Astrocyte (in vitro differentiated cells and primary cell): ENCODE measurements around the gene ADORA2A. TPM values are rescaled to one million over a fixed set of nuclear protein-coding genes. Genes with fewer than 3 reads are reported as not detected.
A peak's percentile ranks its signal among the peaks of the same experiment; 100 is the strongest.

Source experiments
- DNase-seq: peaks from one replicate; pipeline ENCODE4 v3.0.0-alpha.2; 2010; ENCODE audit warnings: low read depth
- FAIRE-seq: peaks from 2 replicates; lab custom pipeline; 2011; peaks lifted over from hg19 to GRCh38; lab: Jason Lieb, UNC
- H2AFZ ChIP-seq: 2 replicates; pipeline ENCODE4 v1.6.0; 2012; ENCODE audit warnings: low read depth, low read length, inconsistent platforms
- H3K27ac ChIP-seq: 2 replicates; pipeline ENCODE4 v1.5.1; 2011; ENCODE audit warnings: low read depth, low read length, inconsistent platforms
- H3K27me3 ChIP-seq: 2 replicates; pipeline ENCODE4 v1.6.0; 2011; ENCODE audit warnings: low read length, inconsistent platforms; ENCODE audit not compliant: insufficient read depth
- H3K36me3 ChIP-seq: 2 replicates; pipeline ENCODE4 v1.5.1; 2011; ENCODE audit warnings: low read length, inconsistent platforms; ENCODE audit not compliant: insufficient read depth
- H3K4me1 ChIP-seq: 2 replicates; pipeline ENCODE4 v1.5.1; 2011; ENCODE audit warnings: low read length, inconsistent platforms; ENCODE audit not compliant: insufficient read depth
- H3K4me2 ChIP-seq: 2 replicates; pipeline ENCODE4 v1.6.0; 2012; ENCODE audit warnings: low read length, inconsistent platforms
- H3K4me3 ChIP-seq: 2 replicates; pipeline ENCODE4 v1.5.1; 2011; ENCODE audit warnings: low read depth, mild to moderate bottlenecking, low read length, inconsistent platforms; ENCODE audit not compliant: insufficient read depth
- H3K79me2 ChIP-seq: 2 replicates; pipeline ENCODE4 v1.6.0; 2012; ENCODE audit warnings: mild to moderate bottlenecking, low read length, inconsistent platforms; ENCODE audit not compliant: insufficient read depth
- H3K9ac ChIP-seq: 2 replicates; pipeline ENCODE4 v1.6.0; 2012; ENCODE audit warnings: mild to moderate bottlenecking, low read length, inconsistent platforms
- H3K9me3 ChIP-seq: 2 replicates; pipeline ENCODE4 v1.5.1; 2012; ENCODE audit warnings: low read depth, mild to moderate bottlenecking, low read length, inconsistent platforms; ENCODE audit not compliant: insufficient read depth
- H4K20me1 ChIP-seq: 2 replicates; pipeline ENCODE4 v1.6.0; 2012; ENCODE audit warnings: low read length, inconsistent platforms; ENCODE audit not compliant: insufficient read depth
- H3K27ac Mint-ChIP-seq: one replicate; pipeline ENCODE4 v1.8.0; 2021; ENCODE audit warnings: mild to moderate bottlenecking, mixed read lengths; ENCODE audit not compliant: unreplicated experiment
- H3K27me3 Mint-ChIP-seq: one replicate; pipeline ENCODE4 v1.8.0; 2021; ENCODE audit warnings: low read depth, mixed read lengths; ENCODE audit not compliant: unreplicated experiment
- H3K36me3 Mint-ChIP-seq: one replicate; pipeline ENCODE4 v1.8.0; 2021; ENCODE audit warnings: low read depth, mixed read lengths; ENCODE audit not compliant: unreplicated experiment
- H3K4me1 Mint-ChIP-seq: one replicate; pipeline ENCODE4 v1.8.0; 2021; ENCODE audit warnings: low read depth, mixed read lengths; ENCODE audit not compliant: unreplicated experiment
- H3K4me3 Mint-ChIP-seq: one replicate; pipeline ENCODE4 v1.8.0; 2021; ENCODE audit warnings: mild to moderate bottlenecking, moderate library complexity, mixed read lengths; ENCODE audit not compliant: unreplicated experiment
- H3K9me3 Mint-ChIP-seq: one replicate; pipeline ENCODE4 v1.8.0; 2021; ENCODE audit warnings: mild to moderate bottlenecking, mixed read lengths; ENCODE audit not compliant: unreplicated experiment
- EZH2 ChIP-seq: IDR thresholded peaks from 2 replicates; pipeline ENCODE4 v1.6.1; 2012; ENCODE audit warnings: mild to moderate bottlenecking, low read length, inconsistent platforms; ENCODE audit not compliant: insufficient read depth
- total RNA-seq: library from RNA; stranded (reverse); gene quantifications from 2 replicates; pipeline ENCODE4 v1.2.1, GENCODE V29; 2021
- TF ChIP-seq, protein P1 (sequence below): IDR thresholded peaks from 2 replicates; pipeline ENCODE4 v1.5.1; 2011; ENCODE audit warnings: low read depth, mild to moderate bottlenecking, inconsistent platforms, low read length, moderate library complexity; ENCODE audit not compliant: insufficient read depth

The ADORA2A gene
- total RNA-seq, 1 donor from 2014 or later: 3.9 TPM

DNA sequence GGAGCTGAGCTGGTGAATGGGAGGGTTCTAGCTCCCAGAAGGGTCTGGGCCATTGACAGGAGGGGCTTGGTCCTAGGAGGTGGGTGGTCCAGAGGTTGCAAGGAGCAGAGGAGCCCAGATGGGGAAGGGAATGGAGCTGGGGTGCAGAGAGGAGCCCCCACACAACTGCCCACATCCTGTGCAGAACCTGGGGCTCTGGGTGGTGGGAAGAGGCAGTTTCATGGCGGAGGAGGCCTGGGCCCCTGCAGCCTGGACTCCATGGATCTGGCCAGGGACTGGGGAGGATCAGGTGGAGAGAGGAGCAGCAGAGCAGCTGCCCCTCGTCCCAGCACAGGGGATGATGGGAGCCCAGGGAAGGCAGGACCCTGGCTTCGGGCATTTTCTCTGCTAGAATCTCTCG is 963 bp upstream of the ADORA2A start:
- H3K36me3 ChIP-seq: no peaks in the 10 kb centered on the region
- H3K9me3 ChIP-seq: no peaks in the 10 kb centered on the region
- FAIRE-seq (no peak), DNase-seq (no peak)
- TF ChIP-seq EZH2: no peak
- TF ChIP-seq, protein P1, sequence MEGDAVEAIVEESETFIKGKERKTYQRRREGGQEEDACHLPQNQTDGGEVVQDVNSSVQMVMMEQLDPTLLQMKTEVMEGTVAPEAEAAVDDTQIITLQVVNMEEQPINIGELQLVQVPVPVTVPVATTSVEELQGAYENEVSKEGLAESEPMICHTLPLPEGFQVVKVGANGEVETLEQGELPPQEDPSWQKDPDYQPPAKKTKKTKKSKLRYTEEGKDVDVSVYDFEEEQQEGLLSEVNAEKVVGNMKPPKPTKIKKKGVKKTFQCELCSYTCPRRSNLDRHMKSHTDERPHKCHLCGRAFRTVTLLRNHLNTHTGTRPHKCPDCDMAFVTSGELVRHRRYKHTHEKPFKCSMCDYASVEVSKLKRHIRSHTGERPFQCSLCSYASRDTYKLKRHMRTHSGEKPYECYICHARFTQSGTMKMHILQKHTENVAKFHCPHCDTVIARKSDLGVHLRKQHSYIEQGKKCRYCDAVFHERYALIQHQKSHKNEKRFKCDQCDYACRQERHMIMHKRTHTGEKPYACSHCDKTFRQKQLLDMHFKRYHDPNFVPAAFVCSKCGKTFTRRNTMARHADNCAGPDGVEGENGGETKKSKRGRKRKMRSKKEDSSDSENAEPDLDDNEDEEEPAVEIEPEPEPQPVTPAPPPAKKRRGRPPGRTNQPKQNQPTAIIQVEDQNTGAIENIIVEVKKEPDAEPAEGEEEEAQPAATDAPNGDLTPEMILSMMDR: no peak
- H3K9ac ChIP-seq: no peak overlapping the region
- peaks cover 2% of the 10 kb centered on the region for H3K36me3 Mint-ChIP-seq
- H3K9me3 Mint-ChIP-seq: no peaks in the 10 kb centered on the region
- no peaks in the 10 kb centered on the region for H3K79me2 ChIP-seq
- no peak overlapping the region for H3K4me2 ChIP-seq
- no peak overlapping the region for H3K27ac ChIP-seq
- peaks cover 5% of the 10 kb centered on the region for H3K4me1 Mint-ChIP-seq
- no peak overlapping the region for H2AFZ ChIP-seq
- no peak overlapping the region for H3K4me3 ChIP-seq
- peaks cover 3% of the 10 kb centered on the region for H4K20me1 ChIP-seq
- peaks cover 9% of the 10 kb centered on the region for H3K27me3 ChIP-seq
- H3K4me3 Mint-ChIP-seq: no peak overlapping the region
- H3K27me3 Mint-ChIP-seq: peaks cover 30% of the 10 kb centered on the region
- H3K4me1 ChIP-seq: peaks cover 10% of the 10 kb centered on the region
- peak overlapping the region; percentile 53 for H3K27ac Mint-ChIP-seq

DNA sequence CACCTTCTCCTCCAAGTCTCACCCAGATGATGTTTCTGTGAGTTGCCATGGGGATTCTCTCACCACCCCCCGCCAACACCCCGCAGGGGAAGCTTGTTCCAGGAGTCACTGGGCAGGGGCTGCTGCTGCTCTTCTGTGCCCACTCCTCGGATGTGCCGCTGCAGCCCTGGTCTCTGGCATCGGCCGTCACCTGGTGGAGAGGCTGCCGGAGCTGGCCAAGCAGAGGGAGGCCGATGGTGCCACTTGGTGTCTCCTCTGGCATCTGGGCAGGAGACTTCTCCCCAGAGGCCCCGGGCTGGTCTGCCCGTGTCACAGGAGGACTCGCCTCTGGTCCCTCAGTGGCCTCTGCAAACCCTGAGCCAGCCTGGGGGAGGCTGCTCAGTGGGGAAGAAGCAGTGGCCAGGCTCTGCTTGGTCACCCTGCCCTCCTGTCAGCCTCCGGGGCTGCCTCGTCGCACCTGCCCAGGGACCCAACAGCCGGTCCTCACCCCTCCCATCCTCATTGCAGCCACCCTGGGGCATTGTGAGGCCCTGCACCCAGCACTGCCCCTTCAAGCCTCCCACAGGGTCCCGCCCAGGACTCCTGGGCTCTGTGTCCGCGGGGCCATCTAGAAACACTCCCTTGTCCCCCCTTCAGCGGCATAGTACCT is 424 bp upstream of the ADORA2A start:
- Mint-ChIP-seq H3K27me3 (peaks cover 33% of the 10 kb centered on the region), H3K9me3 (no peaks in the 10 kb centered on the region), H3K27ac (no peak overlapping the region), H3K4me3 (no peak overlapping the region), H3K4me1 (peaks cover 7% of the 10 kb centered on the region), H3K36me3 (peaks cover 2% of the 10 kb centered on the region)
- FAIRE-seq (no peak), DNase-seq (no peak)
- Histone ChIP-seq H3K27ac (no peak overlapping the region), H3K79me2 (no peaks in the 10 kb centered on the region), H3K4me3 (no peak overlapping the region), H3K4me2 (no peak overlapping the region), H3K27me3 (peaks cover 9% of the 10 kb centered on the region), H3K9ac (no peak overlapping the region), H4K20me1 (peaks cover 3% of the 10 kb centered on the region), H3K9me3 (no peaks in the 10 kb centered on the region), H3K36me3 (no peaks in the 10 kb centered on the region), H2AFZ (no peak overlapping the region), H3K4me1 (peaks cover 12% of the 10 kb centered on the region)
- TF ChIP-seq, protein P1: no peak
- no peak for TF ChIP-seq EZH2

DNA sequence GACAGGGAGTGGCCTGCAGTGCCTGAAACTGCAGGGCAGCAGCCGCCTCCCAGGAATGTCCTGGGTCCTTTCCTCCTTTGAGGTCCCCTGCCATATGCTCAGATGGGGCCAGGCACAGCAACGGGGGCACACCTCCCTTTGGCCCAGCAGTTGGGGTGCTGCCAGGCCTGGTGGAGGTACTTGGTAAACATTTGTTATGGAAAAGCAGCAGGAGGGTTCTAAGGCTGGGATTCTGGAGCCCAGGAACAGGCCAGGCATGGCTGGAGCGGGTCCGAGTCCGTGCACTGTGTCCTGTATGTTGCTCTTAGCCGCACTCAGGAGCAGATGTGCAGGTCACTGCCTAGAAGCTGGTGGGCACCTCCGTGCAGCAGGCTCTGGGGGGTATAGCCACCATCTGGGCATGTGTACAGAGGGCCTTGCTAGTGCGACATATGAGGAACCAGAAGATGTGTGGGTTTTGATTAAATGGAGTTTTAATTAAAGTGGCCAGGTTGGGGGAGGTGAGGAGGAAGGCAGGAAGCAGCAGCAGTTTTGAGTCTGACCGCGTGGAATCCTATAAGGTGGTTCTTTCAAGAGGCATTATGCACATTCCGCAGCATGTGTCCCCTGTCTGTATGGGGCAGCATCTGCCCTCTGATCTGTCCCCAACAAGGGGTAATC is 1.5 kb downstream of the ADORA2A start:
- H3K4me2 ChIP-seq: no peak overlapping the region
- peaks cover 2% of the 10 kb centered on the region for H3K36me3 Mint-ChIP-seq
- H3K27ac ChIP-seq: no peak overlapping the region
- H3K9me3 ChIP-seq: no peaks in the 10 kb centered on the region
- H2AFZ ChIP-seq: no peak overlapping the region
- H3K79me2 ChIP-seq: no peaks in the 10 kb centered on the region
- H4K20me1 ChIP-seq: no peaks in the 10 kb centered on the region
- H3K27me3 Mint-ChIP-seq: peaks cover 28% of the 10 kb centered on the region
- H3K9me3 Mint-ChIP-seq: no peaks in the 10 kb centered on the region
- DNase-seq (no peak), FAIRE-seq (no peak)
- peaks cover 23% of the 10 kb centered on the region for H3K4me1 ChIP-seq
- H3K27ac Mint-ChIP-seq: no peak overlapping the region
- TF ChIP-seq, protein P1: no peak
- TF ChIP-seq EZH2: no peak
- peaks cover 9% of the 10 kb centered on the region for H3K27me3 ChIP-seq
- H3K4me3 ChIP-seq: no peak overlapping the region
- H3K36me3 ChIP-seq: no peaks in the 10 kb centered on the region
- H3K4me1 Mint-ChIP-seq: peaks cover 11% of the 10 kb centered on the region
- H3K9ac ChIP-seq: no peak overlapping the region
- no peak overlapping the region for H3K4me3 Mint-ChIP-seq
